Keratinocyte (primary cell): ENCODE measurements around the gene SFTPB. TPM values are rescaled to one million over a fixed set of nuclear protein-coding genes. Genes with fewer than 3 reads are reported as not detected.

Source experiments
- DNase-seq: peaks from one replicate; pipeline ENCODE4 v3.0.0-alpha.2; 2011; ENCODE audit warnings: low read depth, missing footprints, low spot score
- FAIRE-seq: peaks from 2 replicates; lab custom pipeline; 2011; peaks lifted over from hg19 to GRCh38; lab: Jason Lieb, UNC
- H2AFZ ChIP-seq: 2 replicates; pipeline ENCODE4 v1.6.0; 2012; ENCODE audit warnings: low read length, control low read depth, inconsistent platforms; ENCODE audit not compliant: control insufficient read depth
- H3K27ac ChIP-seq: 2 replicates; pipeline ENCODE4 v1.5.1; 2011; ENCODE audit warnings: low read length; ENCODE audit not compliant: control insufficient read depth, insufficient read depth
- H3K27me3 ChIP-seq: 3 replicates; pipeline ENCODE4 v1.6.0; 2011; ENCODE audit warnings: low read length; ENCODE audit not compliant: control insufficient read depth, insufficient read depth; ENCODE audit errors: extremely low read depth
- H3K36me3 ChIP-seq, 2 experiments: 2 replicates in 1 of 2; 3 replicates in 1 of 2; pipeline ENCODE4 v1.5.1; 2011; ENCODE audit warnings: low read length in 2 of 2, mild to moderate bottlenecking in 1 of 2; ENCODE audit not compliant: control insufficient read depth in 2 of 2, insufficient read depth in 2 of 2; ENCODE audit errors: extremely low read depth in 1 of 2
- H3K4me1 ChIP-seq: 3 replicates; pipeline ENCODE4 v1.5.1; 2011; ENCODE audit warnings: low read length; ENCODE audit not compliant: control insufficient read depth, insufficient read depth; ENCODE audit errors: extremely low read depth
- H3K4me2 ChIP-seq: 3 replicates; pipeline ENCODE4 v1.6.0; 2011; ENCODE audit warnings: low read depth, low read length; ENCODE audit not compliant: control insufficient read depth, insufficient read depth; ENCODE audit errors: extremely low read depth
- H3K4me3 ChIP-seq, 3 experiments: fragments of 200-600 bp in 1 of 3; sonication (generic) in 1 of 3; 2 replicates in 2 of 3; 3 replicates in 1 of 3; pipeline ENCODE4 v1.5.1; 2011 to 2016; ENCODE audit warnings: low read length in 3 of 3, mild to moderate bottlenecking in 3 of 3, control low read depth in 2 of 3, inconsistent platforms in 1 of 3, low read depth in 1 of 3, mixed read lengths in 1 of 3, mixed run types in 1 of 3, moderate library complexity in 1 of 3; ENCODE audit not compliant: control insufficient read depth in 2 of 3, insufficient read depth in 2 of 3; ENCODE audit errors: extremely low read depth in 1 of 3
- H3K79me2 ChIP-seq: 2 replicates; pipeline ENCODE4 v1.6.0; 2012; ENCODE audit warnings: low read length; ENCODE audit not compliant: control insufficient read depth, insufficient read depth
- H3K9ac ChIP-seq: 3 replicates; pipeline ENCODE4 v1.6.0; 2011; ENCODE audit warnings: low read length; ENCODE audit not compliant: control insufficient read depth, insufficient read depth; ENCODE audit errors: extremely low read depth
- H3K9me1 ChIP-seq: 3 replicates; pipeline ENCODE4 v1.6.0; 2011; ENCODE audit warnings: low read length; ENCODE audit not compliant: control insufficient read depth, insufficient read depth; ENCODE audit errors: extremely low read depth
- H3K9me3 ChIP-seq: 2 replicates; pipeline ENCODE4 v1.5.1; 2012; ENCODE audit warnings: low read depth, low read length; ENCODE audit not compliant: control insufficient read depth
- H4K20me1 ChIP-seq: 3 replicates; pipeline ENCODE4 v1.6.0; 2011; ENCODE audit warnings: low read length; ENCODE audit not compliant: control insufficient read depth, insufficient read depth; ENCODE audit errors: extremely low read depth
- CTCF ChIP-seq, 3 experiments: IDR thresholded peaks in 1 of 3; conservative IDR thresholded peaks in 1 of 3; optimal IDR thresholded peaks in 1 of 3; 2 replicates in 2 of 3; 3 replicates in 1 of 3; pipeline versions ENCODE3 to v1.5.1; 2011; ENCODE audit warnings: low read length in 3 of 3, mild to moderate bottlenecking in 3 of 3, moderate library complexity in 2 of 3, control low read depth in 1 of 3, inconsistent platforms in 1 of 3; ENCODE audit not compliant: insufficient read depth in 2 of 3; ENCODE audit errors: extremely low read depth in 1 of 3
- EZH2 ChIP-seq: IDR thresholded peaks from one replicate; pipeline ENCODE4 v1.6.1; 2012; ENCODE audit warnings: inconsistent platforms, mild to moderate bottlenecking, low read length, moderate library complexity
- dilution Hi-C: fragments of 300-500 bp; cut with MboI; formaldehyde crosslinking; loops from one replicate; pipeline ENCODE4 v1.7.0; 2020; ENCODE audit warnings: low sequenced_read_pairs; ENCODE audit not compliant: extremely low pct_ligation_motif_present
- polyA plus RNA-seq, 5 experiments: library from polyadenylated mRNA; depleted of rRNA in 3 of 5; stranded (reverse) in 3 of 5; stranded (forward) in 1 of 5; unstranded in 1 of 5; fragments of >200 nt; gene quantifications; 1 replicate in 1 of 5; 2 replicates in 3 of 5; 3 replicates in 1 of 5; pipeline versions ENCODE4 v1.2.1 to v1.2.3, GENCODE V29; 2011 to 2012; ENCODE audit warnings: missing spikeins in 2 of 5, low read depth in 1 of 5, low replicate concordance in 1 of 5

Gene SFTPB
- polyA plus RNA-seq, 1 donor (not counting 4 experiments of a cell fraction or from before 2014, with no cell fraction given) = not detected

DNA sequence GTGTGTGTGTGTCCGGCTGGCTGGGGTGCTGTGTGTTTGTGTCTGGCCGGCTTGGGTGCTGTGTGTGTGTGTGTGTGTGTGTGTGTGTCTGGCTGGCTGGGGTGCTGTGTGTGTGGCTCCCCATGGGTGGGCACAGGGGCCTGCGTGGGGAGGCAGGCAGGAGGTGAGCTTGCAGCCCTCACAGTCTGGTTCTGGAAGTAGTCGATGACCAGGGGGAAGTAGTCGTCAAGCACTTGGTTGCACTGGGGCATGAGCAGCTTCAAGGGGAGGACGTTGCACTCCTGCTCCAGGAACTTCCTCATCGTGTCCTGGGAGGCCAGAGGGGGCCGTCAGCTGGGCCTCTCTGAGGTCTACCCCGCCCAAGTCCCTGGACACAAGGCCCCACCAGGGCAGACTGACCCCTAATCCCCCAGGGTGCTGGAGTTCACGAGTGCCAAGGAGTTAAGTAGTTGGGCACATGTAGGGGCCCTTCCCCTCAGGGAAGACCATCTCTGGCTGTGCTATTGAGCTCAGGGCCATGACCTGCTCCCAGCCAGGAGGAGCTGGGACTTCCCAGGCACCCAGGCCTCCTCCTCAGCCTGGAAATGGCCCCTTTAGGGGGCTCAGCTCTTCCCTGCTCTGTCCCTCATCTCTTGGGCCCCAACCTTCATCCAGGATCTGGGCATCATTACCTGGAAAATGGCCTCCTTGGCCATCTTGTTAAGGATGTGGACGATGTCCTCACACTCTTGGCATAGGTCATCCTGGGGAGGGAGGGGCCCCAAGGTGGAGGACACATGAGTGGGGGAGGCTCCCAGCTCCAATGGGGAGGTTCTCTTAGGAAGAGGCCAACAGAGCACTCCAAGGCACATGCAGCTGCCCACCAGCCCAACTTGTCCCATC lies 1.3 kb downstream of the SFTPB start:
- H3K9ac ChIP-seq = no peak overlapping the region
- H3K79me2 ChIP-seq = no peaks in the 10 kb centered on the region
- no peaks in the 10 kb centered on the region for H3K9me3 ChIP-seq
- dilution Hi-C loops = no loop called here
- DNase-seq = no peak
- no peaks in the 10 kb centered on the region for H3K4me1 ChIP-seq
- no peaks in the 10 kb centered on the region for H3K9me1 ChIP-seq
- FAIRE-seq = no peak
- H4K20me1 ChIP-seq = no peaks in the 10 kb centered on the region
- no peak overlapping the region for H3K27ac ChIP-seq
- TF ChIP-seq CTCF (optimal IDR thresholded peaks at IDR 0.05 in 1 of 3, IDR thresholded peaks at IDR 0.05 in 1 of 3, conservative IDR thresholded peaks at IDR 0.05 in 1 of 3; ENCODE audit: extremely low read depth in 1 of 3, insufficient read depth in 2 of 3, low read length in 3 of 3) = no peak
- no peak for TF ChIP-seq EZH2
- H2AFZ ChIP-seq = no peak overlapping the region
- no peaks in the 10 kb centered on the region for H3K36me3 ChIP-seq
- no peak overlapping the region for H3K4me2 ChIP-seq
- no peaks in the 10 kb centered on the region for H3K27me3 ChIP-seq
- no peak overlapping the region for H3K4me3 ChIP-seq

GRCh38 chr2:85666016-85666415 lies 2.0 kb downstream of the SFTPB start:
- H3K4me1 ChIP-seq = no peaks in the 10 kb centered on the region
- no peaks in the 10 kb centered on the region for H3K9me1 ChIP-seq
- H3K79me2 ChIP-seq = no peaks in the 10 kb centered on the region
- no peak overlapping the region for H3K4me3 ChIP-seq
- no peak overlapping the region for H3K27ac ChIP-seq
- no peaks in the 10 kb centered on the region for H3K36me3 ChIP-seq
- H3K9me3 ChIP-seq = no peaks in the 10 kb centered on the region
- no peaks in the 10 kb centered on the region for H4K20me1 ChIP-seq
- H3K9ac ChIP-seq = no peak overlapping the region
- H3K4me2 ChIP-seq = no peak overlapping the region
- FAIRE-seq (no peak), DNase-seq (no peak)
- no peak overlapping the region for H2AFZ ChIP-seq
- dilution Hi-C loops = no loop called here
- TF ChIP-seq CTCF (optimal IDR thresholded peaks at IDR 0.05 in 1 of 3, IDR thresholded peaks at IDR 0.05 in 1 of 3, conservative IDR thresholded peaks at IDR 0.05 in 1 of 3; ENCODE audit: extremely low read depth in 1 of 3, insufficient read depth in 2 of 3, low read length in 3 of 3) (no peak), EZH2 (no peak)
- H3K27me3 ChIP-seq = no peaks in the 10 kb centered on the region
